Astrocyte (in vitro differentiated cells and primary cell): ENCODE measurements around the gene CNPY4.

Experiments used
- EZH2 ChIP-seq: IDR thresholded peaks from 2 replicates; pipeline ENCODE4 v1.6.1; 2012; ENCODE audit warnings: mild to moderate bottlenecking, low read length, inconsistent platforms; ENCODE audit not compliant: insufficient read depth
- TF ChIP-seq, protein P1 (sequence below): IDR thresholded peaks from 2 replicates; pipeline ENCODE4 v1.5.1; 2011; ENCODE audit warnings: low read depth, mild to moderate bottlenecking, inconsistent platforms, low read length, moderate library complexity; ENCODE audit not compliant: insufficient read depth

DNA sequence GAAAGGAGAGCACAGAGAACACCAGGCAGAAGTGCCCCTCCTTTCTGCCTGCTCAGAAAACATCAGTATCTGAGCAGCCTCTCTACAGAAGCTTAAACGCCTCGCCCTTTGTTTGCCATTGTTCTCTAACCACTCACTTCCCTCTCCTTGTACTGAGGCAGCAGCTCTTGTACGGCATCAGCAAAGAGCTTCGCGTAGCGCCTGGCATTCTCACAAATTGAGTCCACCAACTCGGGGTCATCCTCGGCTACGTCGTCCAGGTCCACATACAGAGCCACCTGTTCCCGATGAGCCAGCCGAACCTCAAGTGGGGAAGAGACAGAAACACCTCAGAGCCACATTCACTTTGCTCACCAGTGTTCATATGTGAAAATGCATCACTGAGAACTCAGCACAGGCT, 20.0 kb upstream of the CNPY4 start:
- TF ChIP-seq EZH2 = no peak
- TF ChIP-seq, protein P1, sequence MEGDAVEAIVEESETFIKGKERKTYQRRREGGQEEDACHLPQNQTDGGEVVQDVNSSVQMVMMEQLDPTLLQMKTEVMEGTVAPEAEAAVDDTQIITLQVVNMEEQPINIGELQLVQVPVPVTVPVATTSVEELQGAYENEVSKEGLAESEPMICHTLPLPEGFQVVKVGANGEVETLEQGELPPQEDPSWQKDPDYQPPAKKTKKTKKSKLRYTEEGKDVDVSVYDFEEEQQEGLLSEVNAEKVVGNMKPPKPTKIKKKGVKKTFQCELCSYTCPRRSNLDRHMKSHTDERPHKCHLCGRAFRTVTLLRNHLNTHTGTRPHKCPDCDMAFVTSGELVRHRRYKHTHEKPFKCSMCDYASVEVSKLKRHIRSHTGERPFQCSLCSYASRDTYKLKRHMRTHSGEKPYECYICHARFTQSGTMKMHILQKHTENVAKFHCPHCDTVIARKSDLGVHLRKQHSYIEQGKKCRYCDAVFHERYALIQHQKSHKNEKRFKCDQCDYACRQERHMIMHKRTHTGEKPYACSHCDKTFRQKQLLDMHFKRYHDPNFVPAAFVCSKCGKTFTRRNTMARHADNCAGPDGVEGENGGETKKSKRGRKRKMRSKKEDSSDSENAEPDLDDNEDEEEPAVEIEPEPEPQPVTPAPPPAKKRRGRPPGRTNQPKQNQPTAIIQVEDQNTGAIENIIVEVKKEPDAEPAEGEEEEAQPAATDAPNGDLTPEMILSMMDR = no peak
